ENCODE data around the gene OXSR1. TPM values are rescaled to one million over a fixed set of nuclear protein-coding genes. Genes with fewer than 3 reads are reported as not detected.

Gene OXSR1
- total and polyA plus RNA-seq, 2 of the 13 experiments (the other 11 are each of a cell fraction or from before 2014, with no cell fraction given), result 27.4 to 32.6 TPM

- TF ChIP-seq GABPB1 (CRISPR knock-in tag; IDR thresholded peaks at IDR 0.05), result peak; percentile 80
- peak; percentile 58 for TF ChIP-seq ZNF343 (CRISPR knock-in tag; IDR thresholded peaks at IDR 0.05)
- TF ChIP-seq KDM4B (CRISPR knock-in tag; IDR thresholded peaks at IDR 0.05), result no peak
- TF ChIP-seq SETDB1 (CRISPR knock-in tag; IDR thresholded peaks at IDR 0.05; ENCODE audit: borderline replicate concordance), result no peak
- no peak for TF ChIP-seq FOXO4 (CRISPR knock-in tag; conservative IDR thresholded peaks at IDR 0.05)
- no peak for TF ChIP-seq RFX5 (IDR thresholded peaks at IDR 0.05; ENCODE audit: low read depth, low read length)
- TF ChIP-seq ZHX1 (CRISPR knock-in tag; IDR thresholded peaks at IDR 0.05; ENCODE audit: low read depth), result 0 out of 2 replicates have a peak, but pooled peaks have one; percentile 43
- TF ChIP-seq CEBPG (CRISPR knock-in tag; IDR thresholded peaks at IDR 0.05), result peak; percentile 50; the same call in 1 of the 2 replicates
- TF ChIP-seq MTF2 (CRISPR knock-in tag; IDR thresholded peaks at IDR 0.05; ENCODE audit: borderline replicate concordance), result no peak; the same call in 1 of the 2 replicates
- peak; percentile 95 for TF ChIP-seq ZNF501 (CRISPR knock-in tag; IDR thresholded peaks at IDR 0.05)
- peak; percentile 57; the same call in 1 of the 2 replicates for TF ChIP-seq PBX2 (CRISPR knock-in tag; IDR thresholded peaks at IDR 0.05)
- 0 out of 2 replicates have a peak, but pooled peaks have one; percentile 13 for TF ChIP-seq NR2F6 (IDR thresholded peaks at IDR 0.05)
- TF ChIP-seq NR2F6 (CRISPR knock-in tag; IDR thresholded peaks at IDR 0.05), result no peak
- TF ChIP-seq FOXM1 (CRISPR knock-in tag; IDR thresholded peaks at IDR 0.05), result no peak
- peak; percentile 40; the same call in 1 of the 2 replicates for TF ChIP-seq GATAD2A (CRISPR knock-in tag; IDR thresholded peaks at IDR 0.05)
- no peak for TF ChIP-seq ZNF34 (CRISPR knock-in tag; IDR thresholded peaks at IDR 0.05; ENCODE audit: borderline replicate concordance)
- no peak for TF ChIP-seq CEBPZ (IDR thresholded peaks at IDR 0.05; ENCODE audit: low read length)
- no peak for TF ChIP-seq SNRNP70 (IDR thresholded peaks at IDR 0.05; ENCODE audit: low read depth, low read length)
- TF ChIP-seq ZNF558 (CRISPR knock-in tag; IDR thresholded peaks at IDR 0.05; ENCODE audit: borderline replicate concordance), result peak; percentile 71; the same call in 1 of the 2 replicates
- no peak for TF ChIP-seq ZNF766 (CRISPR knock-in tag; IDR thresholded peaks at IDR 0.05; ENCODE audit: borderline replicate concordance)
- no peak for TF ChIP-seq ZNF251 (CRISPR knock-in tag; IDR thresholded peaks at IDR 0.05)
- TF ChIP-seq ZSCAN12 (CRISPR knock-in tag; IDR thresholded peaks at IDR 0.05), result peak; percentile 74; the same call in 1 of the 2 replicates
Measured at GRCh38 chr3:38136777-38137614, 28.3 kb upstream of the OXSR1 start, which contains the start of gene ACAA1 (continued).
